Mesenchymal stem cell (in vitro differentiated cells and primary cell): ENCODE results near the gene C12orf57.

Experiments
- DNase-seq: peaks from one replicate; pipeline ENCODE4 v3.0.0-alpha.2; 2013
- H2AFZ ChIP-seq: one replicate; pipeline ENCODE4 v1.6.1; 2013; ENCODE audit warnings: low read depth, mild to moderate bottlenecking, control low read depth, inconsistent platforms, low read length, moderate library complexity
- H2AK5ac ChIP-seq: 2 replicates; pipeline ENCODE4 v1.6.1; 2013; ENCODE audit warnings: low read length, moderate library complexity, mild to moderate bottlenecking, inconsistent platforms; ENCODE audit not compliant: severe bottlenecking
- H2BK120ac ChIP-seq: one replicate; pipeline ENCODE4 v1.6.1; 2013; ENCODE audit warnings: low read depth, mild to moderate bottlenecking, inconsistent platforms, low read length, moderate library complexity
- H2BK12ac ChIP-seq, 2 experiments: one replicate each; pipeline ENCODE4 v1.6.1; 2013; ENCODE audit warnings: inconsistent platforms in 2 of 2, low read length in 2 of 2, mild to moderate bottlenecking in 2 of 2, moderate library complexity in 2 of 2, control low read depth in 1 of 2
- H2BK15ac ChIP-seq: one replicate; pipeline ENCODE4 v1.6.1; 2013; ENCODE audit warnings: mild to moderate bottlenecking, low read depth, inconsistent platforms; ENCODE audit not compliant: poor library complexity, severe bottlenecking
- H2BK5ac ChIP-seq: 2 replicates; pipeline ENCODE4 v1.6.1; 2013; ENCODE audit warnings: low read depth, mild to moderate bottlenecking, low read length, control low read depth, inconsistent platforms; ENCODE audit not compliant: poor library complexity, severe bottlenecking
- H3K14ac ChIP-seq, 2 experiments: one replicate each; pipeline ENCODE4 v1.6.1; 2013; ENCODE audit warnings: inconsistent platforms in 2 of 2, low read length in 2 of 2, control low read depth in 1 of 2, mild to moderate bottlenecking in 1 of 2, moderate library complexity in 1 of 2
- H3K18ac ChIP-seq, 2 experiments: one replicate each; pipeline ENCODE4 v1.6.1; 2013; ENCODE audit warnings: inconsistent platforms in 2 of 2, low read length in 2 of 2, control low read depth in 1 of 2, low read depth in 1 of 2, mild to moderate bottlenecking in 1 of 2
- H3K23ac ChIP-seq, 2 experiments: one replicate each; pipeline ENCODE4 v1.6.1; 2013; ENCODE audit warnings: inconsistent platforms in 2 of 2, low read length in 2 of 2, mild to moderate bottlenecking in 2 of 2, moderate library complexity in 2 of 2, control low read depth in 1 of 2
- H3K27ac ChIP-seq: 2 replicates; pipeline ENCODE4 v1.5.1; 2013; ENCODE audit warnings: mild to moderate bottlenecking, moderate library complexity, low read length, control low read depth, inconsistent platforms; ENCODE audit not compliant: poor library complexity, severe bottlenecking
- H3K27me3 ChIP-seq, 2 experiments: 2 replicates each; pipeline versions ENCODE4 v1.6.1 to v1.7.0; 2013; ENCODE audit warnings: low read length in 2 of 2, mild to moderate bottlenecking in 2 of 2, moderate library complexity in 2 of 2, control low read depth in 1 of 2, inconsistent platforms in 1 of 2; ENCODE audit not compliant: control insufficient read depth in 1 of 2, insufficient read depth in 1 of 2
- H3K36me3 ChIP-seq, 2 experiments: 2 replicates each; pipeline versions ENCODE4 v1.6.1 to v1.7.0; 2013; ENCODE audit warnings: low read length in 2 of 2, control low read depth in 1 of 2, inconsistent platforms in 1 of 2, low read depth in 1 of 2, mild to moderate bottlenecking in 1 of 2; ENCODE audit not compliant: insufficient read depth in 2 of 2, control insufficient read depth in 1 of 2
- H3K4ac ChIP-seq, 2 experiments: one replicate each; pipeline ENCODE4 v1.6.1; 2013; ENCODE audit warnings: inconsistent platforms in 2 of 2, low read length in 2 of 2, mild to moderate bottlenecking in 2 of 2, moderate library complexity in 2 of 2, control low read depth in 1 of 2, low read depth in 1 of 2
- H3K4me1 ChIP-seq: 2 replicates; pipeline ENCODE4 v1.6.1; 2013; ENCODE audit warnings: low read depth, low read length, control low read depth; ENCODE audit not compliant: control insufficient read depth, insufficient read depth
- H3K4me2 ChIP-seq: 2 replicates; pipeline ENCODE4 v1.6.1; 2013; ENCODE audit warnings: low read length, mild to moderate bottlenecking, inconsistent platforms; ENCODE audit not compliant: poor library complexity, severe bottlenecking
- H3K4me3 ChIP-seq, 2 experiments: 2 replicates each; pipeline versions ENCODE4 v1.5.1 to v1.7.0; 2013; ENCODE audit warnings: low read length in 2 of 2, mild to moderate bottlenecking in 2 of 2, control low read depth in 1 of 2, low read depth in 1 of 2; ENCODE audit not compliant: insufficient read depth in 1 of 2
- H3K79me1 ChIP-seq: replicated peaks from 2 replicates; pipeline ENCODE4 v1.6.1; 2013; ENCODE audit warnings: mild to moderate bottlenecking, control low read depth, low read length, inconsistent platforms; ENCODE audit not compliant: poor library complexity, severe bottlenecking
- H3K9ac ChIP-seq: 2 replicates; pipeline ENCODE4 v1.7.0; 2013; ENCODE audit warnings: mild to moderate bottlenecking, low read length, moderate library complexity
- H3K9me3 ChIP-seq: 2 replicates; pipeline ENCODE4 v1.7.0; 2013; ENCODE audit warnings: mild to moderate bottlenecking, low read length; ENCODE audit not compliant: control insufficient read depth
- H4K8ac ChIP-seq: one replicate; pipeline ENCODE4 v1.6.1; 2013; ENCODE audit warnings: inconsistent platforms, mild to moderate bottlenecking, low read length, moderate library complexity
- H4K91ac ChIP-seq: one replicate; pipeline ENCODE4 v1.6.1; 2013; ENCODE audit warnings: mild to moderate bottlenecking, low read length, inconsistent platforms
- WGBS: methylation state at CpG from one replicate; pipeline ENCODE4 v1.1.7; 2013; ENCODE audit warnings: mixed read lengths; 5-methylcytosine and 5-hydroxymethylcytosine counted together

The C12orf57 gene

GRCh38 chr12:6916426-6917200 lies 27.2 kb upstream of the C12orf57 start:
- H3K9me3 ChIP-seq = no peaks in the 10 kb centered on the region
- H3K4me3 ChIP-seq = no peak overlapping the region
- H4K91ac ChIP-seq = no peak overlapping the region
- no peak overlapping the region for H2AFZ ChIP-seq
- no peak overlapping the region for H2BK5ac ChIP-seq
- H3K27ac ChIP-seq = no peak overlapping the region
- H3K79me1 ChIP-seq = no peaks in the 10 kb centered on the region
- no peak overlapping the region for H2BK15ac ChIP-seq
- no peak overlapping the region for H3K4me2 ChIP-seq
- peak overlapping the region; percentile 15 for H3K9ac ChIP-seq
- no peak overlapping the region for H4K8ac ChIP-seq
- peaks cover 4 to 36% of the 10 kb centered on the region in 2 experiments for H3K36me3 ChIP-seq
- H2BK12ac ChIP-seq = no peak overlapping the region
- no peak overlapping the region for H2AK5ac ChIP-seq
- H3K23ac ChIP-seq = no peak overlapping the region
- no peak overlapping the region for H3K18ac ChIP-seq
- H3K4ac ChIP-seq = peak overlapping the region in 1 of 2 experiments; percentile 28
- DNase-seq = no peak
- H3K27me3 ChIP-seq = peaks cover 0 to 13% of the 10 kb centered on the region in 2 experiments
- H3K4me1 ChIP-seq = peaks cover 26% of the 10 kb centered on the region
- H3K14ac ChIP-seq = no peak overlapping the region
- no peak overlapping the region for H2BK120ac ChIP-seq
- 93% methylated on average over 11 of the region's 11 CpGs for WGBS

GRCh38 chr12:6917491-6918231 lies 26.2 kb upstream of the C12orf57 start:
- H3K36me3 ChIP-seq = peaks cover 4 to 46% of the 10 kb centered on the region in 2 experiments
- H2AK5ac ChIP-seq = no peak overlapping the region
- no peak for DNase-seq
- no peak overlapping the region for H3K4me3 ChIP-seq
- no peak overlapping the region for H4K91ac ChIP-seq
- H3K9me3 ChIP-seq = no peaks in the 10 kb centered on the region
- peaks cover 0 to 5% of the 10 kb centered on the region in 2 experiments for H3K27me3 ChIP-seq
- H3K27ac ChIP-seq = no peak overlapping the region
- no peak overlapping the region for H3K23ac ChIP-seq
- H3K4me1 ChIP-seq = peaks cover 30% of the 10 kb centered on the region
- H3K4ac ChIP-seq = no peak overlapping the region
- H2BK5ac ChIP-seq = no peak overlapping the region
- no peak overlapping the region for H3K4me2 ChIP-seq
- no peak overlapping the region for H2AFZ ChIP-seq
- H4K8ac ChIP-seq = no peak overlapping the region
- H2BK15ac ChIP-seq = no peak overlapping the region
- no peaks in the 10 kb centered on the region for H3K79me1 ChIP-seq
- no peak overlapping the region for H2BK12ac ChIP-seq
- no peak overlapping the region for H2BK120ac ChIP-seq
- no peak overlapping the region for H3K18ac ChIP-seq
- peak overlapping the region; percentile 15 for H3K9ac ChIP-seq
- 62% methylated on average over 14 of the region's 14 CpGs for WGBS
- H3K14ac ChIP-seq = no peak overlapping the region

- H2BK5ac ChIP-seq = no peak overlapping the region
- no peak overlapping the region for H3K27ac ChIP-seq
- H3K36me3 ChIP-seq = peaks cover 4 to 60% of the 10 kb centered on the region in 2 experiments
- no peak overlapping the region for H4K91ac ChIP-seq
- no peak overlapping the region for H2BK12ac ChIP-seq
- H3K14ac ChIP-seq = no peak overlapping the region
- H3K79me1 ChIP-seq = no peaks in the 10 kb centered on the region
- H2BK120ac ChIP-seq = no peak overlapping the region
- H3K27me3 ChIP-seq = peaks cover 0 to 5% of the 10 kb centered on the region in 2 experiments
- no peak overlapping the region for H3K4me2 ChIP-seq
- WGBS = 75% methylated on average over 7 of the region's 7 CpGs
- H3K9me3 ChIP-seq = no peaks in the 10 kb centered on the region
- H3K18ac ChIP-seq = no peak overlapping the region
- no peak overlapping the region for H3K4me3 ChIP-seq
- no peak overlapping the region for H4K8ac ChIP-seq
- no peak overlapping the region for H3K23ac ChIP-seq
- H3K9ac ChIP-seq = no peak overlapping the region
- no peak overlapping the region for H3K4ac ChIP-seq
- peaks cover 25% of the 10 kb centered on the region for H3K4me1 ChIP-seq
- H2BK15ac ChIP-seq = no peak overlapping the region
- H2AFZ ChIP-seq = no peak overlapping the region
- H2AK5ac ChIP-seq = peak overlapping the region; percentile 3
- no peak for DNase-seq
Observed at GRCh38 chr12:6919588-6919987, 24.2 kb upstream of the C12orf57 start.

- Histone ChIP-seq H2BK15ac (no peak overlapping the region), H2BK120ac (no peak overlapping the region), H3K18ac (no peak overlapping the region), H3K4me2 (no peak overlapping the region), H3K4ac (no peak overlapping the region), H3K14ac (no peak overlapping the region), H3K23ac (no peak overlapping the region), H3K4me3 (no peak overlapping the region), H4K8ac (no peak overlapping the region), H2BK12ac (no peak overlapping the region), H4K91ac (no peak overlapping the region), H3K27me3 (no peaks in the 10 kb centered on the region), H2AK5ac (no peak overlapping the region), H3K9ac (no peak overlapping the region), H3K27ac (no peak overlapping the region), H3K9me3 (no peaks in the 10 kb centered on the region), H3K79me1 (no peaks in the 10 kb centered on the region), H3K36me3 (peaks cover 4 to 54% of the 10 kb centered on the region in 2 experiments), H3K4me1 (peaks cover 33% of the 10 kb centered on the region), H2BK5ac (no peak overlapping the region), H2AFZ (no peak overlapping the region)
- 92% methylated on average over 6 of the region's 7 CpGs for WGBS
- DNase-seq = no peak
Observed at GRCh38 chr12:6921539-6921938, 22.3 kb upstream of the C12orf57 start.
